GM19351 (cell line): Measurements from ENCODE around the gene DNAJB8.

Source experiments
- ATAC-seq: cut with Tn5 transposase; IDR thresholded peaks from one replicate; pipeline ENCODE4 v1.9.1; 2021; ENCODE audit warnings: mild to moderate bottlenecking, moderate library complexity; ENCODE audit not compliant: unreplicated experiment

DNAJB8 gene

DNA sequence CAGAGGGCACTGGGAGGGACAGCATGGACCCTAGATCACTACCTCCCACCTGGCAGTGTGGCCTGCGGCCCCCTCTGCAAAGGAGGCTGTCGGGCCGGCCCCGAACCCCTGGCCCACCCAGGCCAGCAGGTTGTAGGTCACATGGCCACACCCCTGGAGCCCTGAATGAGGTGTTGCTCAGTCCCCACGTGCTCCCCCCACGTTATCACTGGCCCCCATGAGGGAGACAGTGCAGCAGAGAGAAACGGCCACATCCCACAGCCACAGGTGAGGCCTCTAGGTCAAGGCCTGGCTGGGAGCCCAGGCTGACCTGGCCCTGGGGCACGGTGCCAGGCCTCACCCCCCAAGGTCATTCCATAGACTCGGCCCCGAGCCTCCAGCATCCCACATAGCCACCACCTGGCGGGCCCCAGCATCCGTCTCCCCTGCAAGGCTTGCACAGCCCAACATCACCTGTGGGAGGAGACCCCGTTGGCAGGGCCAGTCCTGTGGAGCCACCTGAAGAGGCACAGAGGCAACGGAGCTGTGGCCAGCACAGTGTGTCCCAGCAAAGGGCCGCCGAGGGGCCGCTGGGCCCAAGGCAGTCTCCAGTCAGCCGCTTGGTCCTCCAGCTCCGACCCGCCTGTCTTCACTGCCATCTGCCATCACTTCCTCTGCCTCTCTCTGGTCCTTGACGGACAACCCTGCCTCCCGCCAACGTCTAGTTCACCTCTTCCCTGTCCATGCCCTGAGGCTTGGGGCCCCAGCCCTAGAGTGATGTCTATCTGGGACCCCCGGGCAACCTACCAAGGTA lies 53.1 kb downstream of the DNAJB8 start:
- ATAC-seq: no peak

DNA sequence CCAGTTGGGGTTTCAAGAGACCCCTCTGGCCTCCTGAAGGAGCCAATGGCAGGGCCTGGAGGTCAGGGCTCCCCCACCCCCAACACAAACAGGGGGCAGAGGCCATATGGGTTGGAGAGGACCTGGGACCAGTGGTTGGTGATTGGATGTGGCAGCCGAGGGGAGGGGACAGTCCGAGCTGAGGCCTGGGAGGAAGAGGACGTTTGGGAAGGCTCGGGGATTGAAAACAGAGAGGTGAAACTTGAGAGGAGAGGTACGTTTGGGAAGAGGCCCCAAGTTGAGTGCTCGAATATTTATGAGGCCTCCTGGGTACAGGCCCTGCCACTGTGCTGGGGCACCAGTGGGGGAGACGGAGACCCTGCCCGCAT lies 53.7 kb downstream of the DNAJB8 start:
- ATAC-seq: no peak
